COLO668 (cell line): ENCODE data around the gene NKX1-1.
"Not testable (repeated sequence)": the region's sequence is repeated elsewhere in the genome, so short reads cannot be mapped to it uniquely, and the experiment has no call there.

Experiments used
- DNase-seq: peaks from one replicate; lab custom pipeline; 2025; ENCODE audit not compliant: unreplicated experiment; lab: John Stamatoyannopoulos, UW

Gene NKX1-1

GRCh38 chr4:1393866-1394265 lies 12.4 kb downstream of the NKX1-1 start:
- DNase-seq = no peak

- DNase-seq = not testable (repeated sequence)
These were observed 12.9 kb downstream of the NKX1-1 start for GRCh38 chr4:1393363-1393762.

- DNase-seq = no peak
These were observed 20.6 kb downstream of the NKX1-1 start for GRCh38 chr4:1385373-1386340.

GRCh38 chr4:1384675-1385372 lies 21.4 kb downstream of the NKX1-1 start:
- DNase-seq = no peak

GRCh38 chr4:1383728-1384591 lies 22.3 kb downstream of the NKX1-1 start:
- DNase-seq = no peak

- no peak for DNase-seq
These were observed 23.2 kb downstream of the NKX1-1 start for GRCh38 chr4:1382776-1383727.

- no peak for DNase-seq
These were observed 24.2 kb downstream of the NKX1-1 start for GRCh38 chr4:1381944-1382541.

- DNase-seq = no peak
These were observed 25.0 kb downstream of the NKX1-1 start for GRCh38 chr4:1381181-1381621.

GRCh38 chr4:1380368-1381151 lies 25.7 kb downstream of the NKX1-1 start:
- no peak for DNase-seq

- DNase-seq = no peak
These were observed 26.4 kb downstream of the NKX1-1 start for GRCh38 chr4:1379801-1380331.

- DNase-seq = no peak
These were observed 26.9 kb downstream of the NKX1-1 start for GRCh38 chr4:1379351-1379781.

GRCh38 chr4:1378559-1379231 lies 27.5 kb downstream of the NKX1-1 start:
- no peak for DNase-seq

- DNase-seq = no peak
These were observed 28.5 kb downstream of the NKX1-1 start for GRCh38 chr4:1377606-1378261.

GRCh38 chr4:1376841-1377605 lies 29.2 kb downstream of the NKX1-1 start:
- no peak for DNase-seq

- DNase-seq = no peak
These were observed 29.8 kb downstream of the NKX1-1 start for GRCh38 chr4:1376391-1376840.

- no peak for DNase-seq
These were observed 30.4 kb downstream of the NKX1-1 start for GRCh38 chr4:1375761-1376322.
